Nephron progenitor cell (in vitro differentiated cells): ENCODE results near the gene KMO.

Source experiments
- DNase-seq: peaks from one replicate; pipeline ENCODE4 v3.0.0; 2021
- H3K27ac Mint-ChIP-seq: 2 replicates; pipeline ENCODE4 v1.8.0; 2021; ENCODE audit warnings: mild to moderate bottlenecking, moderate library complexity, mixed read lengths
- H3K27me3 Mint-ChIP-seq: 2 replicates; pipeline ENCODE4 v1.8.0; 2021; ENCODE audit warnings: mild to moderate bottlenecking, low read depth, mixed read lengths; ENCODE audit not compliant: poor library complexity
- H3K36me3 Mint-ChIP-seq: 2 replicates; pipeline ENCODE4 v1.8.0; 2021; ENCODE audit warnings: low read depth, mixed read lengths
- H3K4me1 Mint-ChIP-seq: 2 replicates; pipeline ENCODE4 v1.8.0; 2021; ENCODE audit warnings: mixed read lengths
- H3K4me3 Mint-ChIP-seq: 2 replicates; pipeline ENCODE4 v1.8.0; 2021; ENCODE audit warnings: mild to moderate bottlenecking, moderate library complexity, mixed read lengths
- H3K9me3 Mint-ChIP-seq: 2 replicates; pipeline ENCODE4 v1.8.0; 2021; ENCODE audit warnings: mild to moderate bottlenecking, moderate library complexity, mixed read lengths
- TF ChIP-seq, protein P1 (sequence below): fragments of 200-600 bp; sonication (generic); IDR thresholded peaks from 2 replicates; pipeline ENCODE4 v1.5.0; 2021; ENCODE audit warnings: antibody characterized with exemption

KMO gene

DNA sequence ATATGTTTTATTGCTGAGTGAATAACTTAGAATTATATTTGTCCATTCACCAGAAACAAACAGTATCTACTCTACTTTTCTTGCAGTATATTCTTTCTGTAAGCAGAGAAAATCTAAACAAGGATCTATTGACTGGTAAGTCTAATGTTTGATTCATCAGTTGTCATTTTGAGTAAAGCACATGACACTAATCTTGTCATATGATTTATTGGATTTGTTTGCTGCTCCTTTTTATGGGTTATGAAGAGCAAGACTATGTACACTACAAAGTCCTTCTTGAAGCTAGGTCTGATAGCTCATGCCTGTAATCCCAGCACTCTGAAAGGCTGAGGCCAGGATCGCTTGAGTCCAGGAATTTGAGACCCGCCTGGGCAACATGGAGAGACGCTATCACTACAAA is 23.3 kb downstream of the KMO start:
- Mint-ChIP-seq H3K27me3 (no peaks in the 10 kb centered on the region), H3K4me1 (no peaks in the 10 kb centered on the region), H3K27ac (no peak overlapping the region), H3K9me3 (no peaks in the 10 kb centered on the region), H3K4me3 (no peak overlapping the region), H3K36me3 (no peaks in the 10 kb centered on the region)
- DNase-seq = no peak
- TF ChIP-seq, protein P1, sequence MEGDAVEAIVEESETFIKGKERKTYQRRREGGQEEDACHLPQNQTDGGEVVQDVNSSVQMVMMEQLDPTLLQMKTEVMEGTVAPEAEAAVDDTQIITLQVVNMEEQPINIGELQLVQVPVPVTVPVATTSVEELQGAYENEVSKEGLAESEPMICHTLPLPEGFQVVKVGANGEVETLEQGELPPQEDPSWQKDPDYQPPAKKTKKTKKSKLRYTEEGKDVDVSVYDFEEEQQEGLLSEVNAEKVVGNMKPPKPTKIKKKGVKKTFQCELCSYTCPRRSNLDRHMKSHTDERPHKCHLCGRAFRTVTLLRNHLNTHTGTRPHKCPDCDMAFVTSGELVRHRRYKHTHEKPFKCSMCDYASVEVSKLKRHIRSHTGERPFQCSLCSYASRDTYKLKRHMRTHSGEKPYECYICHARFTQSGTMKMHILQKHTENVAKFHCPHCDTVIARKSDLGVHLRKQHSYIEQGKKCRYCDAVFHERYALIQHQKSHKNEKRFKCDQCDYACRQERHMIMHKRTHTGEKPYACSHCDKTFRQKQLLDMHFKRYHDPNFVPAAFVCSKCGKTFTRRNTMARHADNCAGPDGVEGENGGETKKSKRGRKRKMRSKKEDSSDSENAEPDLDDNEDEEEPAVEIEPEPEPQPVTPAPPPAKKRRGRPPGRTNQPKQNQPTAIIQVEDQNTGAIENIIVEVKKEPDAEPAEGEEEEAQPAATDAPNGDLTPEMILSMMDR = no peak

- no peaks in the 10 kb centered on the region for H3K36me3 Mint-ChIP-seq
- H3K4me3 Mint-ChIP-seq = no peak overlapping the region
- TF ChIP-seq, protein P1 = no peak
- DNase-seq = no peak
- H3K4me1 Mint-ChIP-seq = no peaks in the 10 kb centered on the region
- no peak overlapping the region for H3K27ac Mint-ChIP-seq
- no peaks in the 10 kb centered on the region for H3K9me3 Mint-ChIP-seq
- peaks cover 4% of the 10 kb centered on the region for H3K27me3 Mint-ChIP-seq
Observed at GRCh38 chr1:241557031-241557430, 24.9 kb downstream of the KMO start.

DNA sequence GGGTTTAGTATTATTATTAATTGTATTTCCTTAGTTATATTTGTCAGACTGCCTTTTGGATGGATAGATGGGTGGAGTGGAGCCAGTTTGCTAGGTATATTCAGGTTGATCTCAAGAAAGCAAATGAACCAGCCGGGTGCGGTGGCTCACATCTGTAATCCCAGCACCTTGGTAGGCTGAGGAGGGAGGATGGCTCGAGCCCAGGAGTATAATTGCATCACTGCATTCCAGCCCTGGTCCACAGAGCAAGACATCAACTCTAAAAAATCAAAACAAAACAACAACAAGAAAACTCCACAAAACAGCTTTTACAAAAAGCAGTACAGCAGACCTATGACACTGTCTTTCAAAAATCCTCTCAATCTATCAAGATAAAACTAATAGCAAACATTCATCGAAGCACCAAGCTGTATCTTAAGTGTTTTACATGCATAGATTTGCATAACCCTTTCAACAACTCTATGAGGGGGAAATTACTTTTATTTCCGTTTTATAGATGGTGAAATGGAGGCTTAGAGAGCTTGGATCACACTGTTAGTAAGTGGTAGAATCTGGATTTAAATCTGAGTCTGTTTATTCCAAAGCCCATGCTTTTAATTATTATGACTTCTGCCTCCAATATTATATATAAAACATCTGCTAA is 25.5 kb downstream of the KMO start:
- Mint-ChIP-seq H3K9me3 (no peaks in the 10 kb centered on the region), H3K4me1 (no peaks in the 10 kb centered on the region), H3K36me3 (no peaks in the 10 kb centered on the region), H3K27ac (no peak overlapping the region), H3K4me3 (no peak overlapping the region), H3K27me3 (peaks cover 4% of the 10 kb centered on the region)
- TF ChIP-seq, protein P1 = no peak
- DNase-seq = no peak

DNA sequence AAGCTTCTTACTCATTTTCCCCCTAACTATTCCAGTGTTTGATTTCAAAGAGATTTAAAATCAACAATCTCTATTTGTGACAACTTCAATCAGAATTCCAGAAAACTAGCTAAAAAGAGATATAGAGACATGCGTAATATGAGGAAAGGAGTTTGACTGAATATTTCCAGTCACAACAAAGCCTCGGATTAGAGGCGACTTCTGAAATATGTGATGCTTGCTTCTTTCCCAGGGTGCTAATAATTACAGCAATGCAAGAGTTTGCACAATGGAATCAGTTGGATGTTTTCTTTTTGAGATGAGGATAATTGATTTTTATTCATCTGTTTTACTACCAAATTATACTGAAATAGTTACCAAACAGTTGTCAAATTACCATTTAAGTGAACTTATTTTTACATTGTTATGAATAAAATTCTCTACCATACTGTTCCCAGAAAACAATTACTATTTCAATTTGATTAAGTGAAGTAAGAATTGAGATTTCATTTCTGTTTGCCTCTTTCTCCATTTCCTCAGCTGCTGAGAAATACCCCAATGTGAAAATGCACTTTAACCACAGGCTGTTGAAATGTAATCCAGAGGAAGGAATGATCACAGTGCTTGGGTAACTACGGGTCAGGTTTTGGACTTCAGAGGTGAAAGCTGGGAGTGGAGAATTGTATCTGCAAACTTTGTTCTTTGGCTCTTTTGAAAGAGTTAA is 28.1 kb downstream of the KMO start:
- no peak overlapping the region for H3K4me3 Mint-ChIP-seq
- peaks cover 6% of the 10 kb centered on the region for H3K27me3 Mint-ChIP-seq
- no peaks in the 10 kb centered on the region for H3K36me3 Mint-ChIP-seq
- DNase-seq = no peak
- H3K9me3 Mint-ChIP-seq = no peaks in the 10 kb centered on the region
- H3K4me1 Mint-ChIP-seq = no peaks in the 10 kb centered on the region
- TF ChIP-seq, protein P1 = no peak
- H3K27ac Mint-ChIP-seq = no peak overlapping the region

GRCh38 chr1:241560849-241561187 is 28.6 kb downstream of the KMO start:
- Mint-ChIP-seq H3K27me3 (peaks cover 7% of the 10 kb centered on the region), H3K36me3 (no peaks in the 10 kb centered on the region), H3K27ac (no peak overlapping the region), H3K4me1 (no peaks in the 10 kb centered on the region), H3K9me3 (no peaks in the 10 kb centered on the region), H3K4me3 (no peak overlapping the region)
- TF ChIP-seq, protein P1 = no peak
- no peak for DNase-seq

DNA sequence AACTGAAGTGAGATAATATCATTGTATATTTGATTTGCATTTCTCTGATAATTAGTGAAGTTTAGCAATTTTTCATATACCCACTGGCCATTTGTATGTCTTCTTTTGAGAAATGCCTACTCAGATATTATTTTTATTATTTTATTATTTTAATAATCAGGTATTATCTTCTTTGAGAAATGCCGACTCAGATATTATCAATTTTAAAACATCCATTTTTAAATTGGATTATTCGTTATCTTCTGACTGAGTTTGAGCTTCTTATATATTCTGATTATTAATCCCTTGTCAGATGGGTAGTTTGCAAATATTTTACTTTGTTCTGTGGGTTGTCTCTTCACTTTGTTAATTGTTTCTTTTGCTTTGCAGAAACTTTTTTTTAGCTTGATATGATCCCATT is 37.7 kb downstream of the KMO start:
- no peak overlapping the region for H3K4me3 Mint-ChIP-seq
- H3K9me3 Mint-ChIP-seq = peaks cover 6% of the 10 kb centered on the region
- TF ChIP-seq, protein P1 = no peak
- no peaks in the 10 kb centered on the region for H3K36me3 Mint-ChIP-seq
- peaks cover 22% of the 10 kb centered on the region for H3K27me3 Mint-ChIP-seq
- DNase-seq = no peak
- no peak overlapping the region for H3K27ac Mint-ChIP-seq
- H3K4me1 Mint-ChIP-seq = no peaks in the 10 kb centered on the region
